Keratinocyte (primary cell): ENCODE measurements around the gene PLEKHG5.

Source experiments
- EZH2 ChIP-seq: IDR thresholded peaks from one replicate; pipeline ENCODE4 v1.6.1; 2012; ENCODE audit warnings: inconsistent platforms, mild to moderate bottlenecking, low read length, moderate library complexity
- TF ChIP-seq, protein P1 (sequence below), 3 experiments: IDR thresholded peaks in 1 of 3; conservative IDR thresholded peaks in 1 of 3; optimal IDR thresholded peaks in 1 of 3; 2 replicates in 2 of 3; 3 replicates in 1 of 3; pipeline versions ENCODE3 to v1.5.1; 2011; ENCODE audit warnings: low read length in 3 of 3, mild to moderate bottlenecking in 3 of 3, moderate library complexity in 2 of 3, control low read depth in 1 of 3, inconsistent platforms in 1 of 3; ENCODE audit not compliant: insufficient read depth in 2 of 3; ENCODE audit errors: extremely low read depth in 1 of 3

DNA sequence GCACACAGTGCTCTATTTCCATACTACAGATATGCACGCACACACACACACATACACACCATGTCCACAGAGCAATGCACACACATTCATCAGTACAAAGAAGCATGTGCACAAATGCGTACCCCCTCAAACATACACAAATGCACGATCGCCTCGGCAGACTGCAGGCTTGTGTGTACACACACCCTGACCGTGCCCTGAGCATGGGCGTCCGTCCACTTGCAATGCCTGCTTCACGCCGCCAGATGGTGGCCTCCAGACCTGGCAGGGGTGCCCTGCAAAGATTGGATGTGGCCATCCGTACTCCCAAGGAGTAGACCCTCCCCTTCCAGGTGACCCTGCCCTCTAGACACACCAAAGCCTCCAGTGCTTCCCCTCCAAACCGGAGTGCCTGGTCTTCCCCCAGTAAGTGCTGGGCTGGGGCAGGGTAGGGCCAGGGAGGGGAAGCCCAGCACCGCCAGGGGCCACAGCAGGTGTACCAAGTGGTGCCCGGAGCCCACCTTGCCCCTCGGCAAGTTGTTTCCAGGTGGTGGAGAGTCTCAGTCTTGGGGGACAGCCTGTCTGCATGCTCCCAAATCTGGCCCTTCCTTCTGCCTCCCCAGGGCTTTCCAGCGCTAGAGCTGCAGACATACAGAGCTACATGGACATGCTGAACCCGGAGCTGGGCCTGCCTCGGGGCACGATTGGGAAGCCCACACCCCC is 46.3 kb downstream of the PLEKHG5 start:
- TF ChIP-seq, protein P1, sequence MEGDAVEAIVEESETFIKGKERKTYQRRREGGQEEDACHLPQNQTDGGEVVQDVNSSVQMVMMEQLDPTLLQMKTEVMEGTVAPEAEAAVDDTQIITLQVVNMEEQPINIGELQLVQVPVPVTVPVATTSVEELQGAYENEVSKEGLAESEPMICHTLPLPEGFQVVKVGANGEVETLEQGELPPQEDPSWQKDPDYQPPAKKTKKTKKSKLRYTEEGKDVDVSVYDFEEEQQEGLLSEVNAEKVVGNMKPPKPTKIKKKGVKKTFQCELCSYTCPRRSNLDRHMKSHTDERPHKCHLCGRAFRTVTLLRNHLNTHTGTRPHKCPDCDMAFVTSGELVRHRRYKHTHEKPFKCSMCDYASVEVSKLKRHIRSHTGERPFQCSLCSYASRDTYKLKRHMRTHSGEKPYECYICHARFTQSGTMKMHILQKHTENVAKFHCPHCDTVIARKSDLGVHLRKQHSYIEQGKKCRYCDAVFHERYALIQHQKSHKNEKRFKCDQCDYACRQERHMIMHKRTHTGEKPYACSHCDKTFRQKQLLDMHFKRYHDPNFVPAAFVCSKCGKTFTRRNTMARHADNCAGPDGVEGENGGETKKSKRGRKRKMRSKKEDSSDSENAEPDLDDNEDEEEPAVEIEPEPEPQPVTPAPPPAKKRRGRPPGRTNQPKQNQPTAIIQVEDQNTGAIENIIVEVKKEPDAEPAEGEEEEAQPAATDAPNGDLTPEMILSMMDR (optimal IDR thresholded peaks at IDR 0.05 in 1 of 3, IDR thresholded peaks at IDR 0.05 in 1 of 3, conservative IDR thresholded peaks at IDR 0.05 in 1 of 3; ENCODE audit: extremely low read depth in 1 of 3, insufficient read depth in 2 of 3, low read length in 3 of 3) = peak; percentile 21 to 34 (median 29)
- TF ChIP-seq EZH2 = no peak
